HepG2 (cell line): ENCODE data around the gene CAMK2D. TPM values are rescaled to one million over a fixed set of nuclear protein-coding genes. Genes with fewer than 3 reads are reported as not detected.

Experiments
- ASH2L ChIP-seq: fragments of 300-600, 200-600 bp; sonication (generic); IDR thresholded peaks from 2 replicates; pipeline ENCODE4 v1.7.0; 2017; ENCODE audit warnings: low read depth, mild to moderate bottlenecking, moderate library complexity, mixed read lengths, low read length; ENCODE audit not compliant: insufficient read length
- CAMTA2 ChIP-seq: sonication (generic); formaldehyde crosslinking; IDR thresholded peaks from 2 replicates; pipeline ENCODE4 v1.4.0; 2020; ENCODE audit warnings: mild to moderate bottlenecking, missing genetic modification reagents, borderline replicate concordance
- ERF ChIP-seq: IDR thresholded peaks from 2 replicates; pipeline ENCODE4 v1.6.1; 2018; ENCODE audit warnings: missing biosample characterization, missing genetic modification reagents
- ETV5 ChIP-seq: IDR thresholded peaks from 2 replicates; pipeline ENCODE4 v1.6.1; 2018; ENCODE audit warnings: missing biosample characterization, missing genetic modification reagents, inconsistent platforms, borderline replicate concordance
- FOXK1 ChIP-seq: sonication (generic); formaldehyde crosslinking; IDR thresholded peaks from 2 replicates; pipeline ENCODE4 v1.4.0; 2020; ENCODE audit warnings: low read depth, missing genetic modification reagents, borderline replicate concordance
- KAT2B ChIP-seq: fragments of 150-350 bp; IDR thresholded peaks from 2 replicates; pipeline ENCODE4 v1.6.1; 2014; ENCODE audit warnings: low read depth, low read length, borderline replicate concordance
- NFKB2 ChIP-seq: sonication (generic); formaldehyde crosslinking; IDR thresholded peaks from 2 replicates; pipeline ENCODE4 v1.4.0; 2020; ENCODE audit warnings: missing genetic modification reagents, borderline replicate concordance
- RARG ChIP-seq: sonication (generic); formaldehyde crosslinking; IDR thresholded peaks from 2 replicates; pipeline ENCODE4 v1.4.0; 2020; ENCODE audit warnings: low read depth, mild to moderate bottlenecking, missing genetic modification reagents
- REL ChIP-seq: sonication (generic); formaldehyde crosslinking; conservative IDR thresholded peaks from 2 replicates; pipeline ENCODE4 v1.8.0; 2022; ENCODE audit warnings: mild to moderate bottlenecking, missing genetic modification reagents, moderate library complexity
- RNF219 ChIP-seq: sonication (generic); formaldehyde crosslinking; IDR thresholded peaks from 2 replicates; pipeline ENCODE4 v1.5.0; 2020; ENCODE audit warnings: mild to moderate bottlenecking, missing genetic modification reagents
- RXRB ChIP-seq: IDR thresholded peaks from 2 replicates; pipeline ENCODE4 v1.6.1; 2016; ENCODE audit warnings: borderline replicate concordance, missing genetic modification reagents, missing compliant biosample characterization
- SKI ChIP-seq: fragments of 450-650 bp; IDR thresholded peaks from one replicate; pipeline ENCODE4 v1.6.1; 2018; ENCODE audit warnings: mild to moderate bottlenecking; ENCODE audit not compliant: partially characterized antibody
- TGIF2 ChIP-seq: IDR thresholded peaks from 2 replicates; pipeline ENCODE4 v1.6.1; 2016; ENCODE audit warnings: control low read depth, missing compliant biosample characterization
- THAP8 ChIP-seq: sonication (generic); formaldehyde crosslinking; IDR thresholded peaks from 2 replicates; pipeline ENCODE4 v1.5.1; 2020; ENCODE audit warnings: missing genetic modification reagents, mild to moderate bottlenecking, borderline replicate concordance
- ZFY ChIP-seq: sonication (generic); formaldehyde crosslinking; IDR thresholded peaks from 2 replicates; pipeline ENCODE4 v1.4.0; 2020; ENCODE audit warnings: missing genetic modification reagents
- ZNF17 ChIP-seq: sonication (generic); formaldehyde crosslinking; IDR thresholded peaks from 2 replicates; pipeline ENCODE4 v1.5.0; 2020; ENCODE audit warnings: mild to moderate bottlenecking, missing genetic modification reagents
- ZNF766 ChIP-seq: sonication (generic); formaldehyde crosslinking; IDR thresholded peaks from 2 replicates; pipeline ENCODE4 v1.5.0; 2020; ENCODE audit warnings: missing genetic modification reagents, borderline replicate concordance
- ZNF781 ChIP-seq: sonication (generic); formaldehyde crosslinking; IDR thresholded peaks from 2 replicates; pipeline ENCODE4 v1.5.1; 2020; ENCODE audit warnings: borderline replicate concordance, mild to moderate bottlenecking, missing genetic modification reagents; ENCODE audit errors: not compliant biosample characterization
- polyA plus RNA-seq, 8 experiments: library from polyadenylated mRNA; depleted of rRNA in 3 of 8; stranded (reverse) in 7 of 8; unstranded in 1 of 8; fragments of >200 nt; fragmentation: Illumina TruSeq in 4 of 8; extraction: Trizol in 4 of 8; gene quantifications; 2 replicates each; pipeline versions ENCODE4 v1.2.1 to v1.2.3, GENCODE V29; 2011 to 2016; ENCODE audit warnings: low read depth in 4 of 8, missing spikeins in 1 of 8, mixed read lengths in 1 of 8; ENCODE audit not compliant: insufficient read depth in 1 of 8
- total RNA-seq, 5 experiments: library from RNA; depleted of rRNA; stranded (reverse); fragments of >200 nt; fragmentation: Illumina TruSeq; extraction: Trizol; gene quantifications; 2 replicates each; pipeline ENCODE4 v1.2.3, GENCODE V29; 2016; ENCODE audit warnings: low read depth in 1 of 5
- TF ChIP-seq, protein P1 (sequence below): IDR thresholded peaks from 2 replicates; pipeline ENCODE4 v1.6.1; 2012; ENCODE audit warnings: inconsistent platforms
- TF ChIP-seq, protein P2 (sequence below): sonication (generic); formaldehyde crosslinking; IDR thresholded peaks from 2 replicates; pipeline ENCODE4 v1.8.0; 2023; ENCODE audit warnings: mild to moderate bottlenecking, missing genetic modification reagents
- TF ChIP-seq, protein P3 (sequence below): sonication (generic); formaldehyde crosslinking; IDR thresholded peaks from 2 replicates; pipeline ENCODE4 v1.8.0; 2022; ENCODE audit warnings: mild to moderate bottlenecking, missing genetic modification reagents, moderate library complexity

Gene CAMK2D
- total and polyA plus RNA-seq, 2 of the 13 experiments (the other 11 are each of a cell fraction or from before 2014, with no cell fraction given), result 18.0 to 65.4 TPM

DNA sequence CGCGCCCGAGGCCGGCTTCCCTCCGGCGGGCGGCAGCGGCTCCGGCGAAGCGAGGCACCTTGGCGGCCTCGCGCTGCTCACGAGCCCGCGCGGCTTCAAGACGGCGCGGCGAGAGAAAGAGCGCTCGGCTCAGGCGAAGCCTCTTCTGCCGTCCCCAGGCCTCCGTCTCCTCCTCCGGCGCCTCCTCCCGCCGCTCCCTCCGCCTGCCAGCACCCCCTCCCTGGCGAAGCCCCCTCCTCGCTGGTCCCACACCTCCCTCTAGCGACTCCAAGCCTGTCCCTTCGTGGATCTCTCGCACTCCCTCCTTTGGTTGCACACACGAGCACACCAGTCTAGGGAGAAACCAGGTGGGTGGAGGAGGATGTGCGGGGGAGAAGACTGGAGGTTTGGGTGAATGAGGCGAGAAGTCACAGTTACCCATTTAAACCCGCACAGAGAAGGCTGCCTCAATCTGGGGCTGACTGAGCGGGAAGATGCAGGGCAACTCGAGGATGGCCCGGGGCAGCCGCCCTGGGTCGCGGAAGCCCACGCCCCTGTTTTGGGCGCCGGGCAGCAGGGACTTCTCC is at the start of gene CAMK2D (continued):
- TF ChIP-seq, protein P1, sequence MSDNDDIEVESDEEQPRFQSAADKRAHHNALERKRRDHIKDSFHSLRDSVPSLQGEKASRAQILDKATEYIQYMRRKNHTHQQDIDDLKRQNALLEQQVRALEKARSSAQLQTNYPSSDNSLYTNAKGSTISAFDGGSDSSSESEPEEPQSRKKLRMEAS, result peak; percentile 78
- TF ChIP-seq THAP8 (CRISPR knock-in tag) (no peak), KAT2B (no peak), TGIF2 (CRISPR knock-in tag) (peak; percentile 46; the same call in 1 of the 2 replicates), REL (CRISPR knock-in tag) (no peak), ZNF766 (CRISPR knock-in tag) (no peak; the same call in 1 of the 2 replicates), FOXK1 (CRISPR knock-in tag) (no peak), NFKB2 (CRISPR knock-in tag) (0 out of 2 replicates have a peak, but pooled peaks have one; percentile 26), ZNF17 (CRISPR knock-in tag) (no peak), ZNF781 (CRISPR knock-in tag) (peak; percentile 73), ERF (CRISPR knock-in tag) (peak; percentile 48; the same call in 1 of the 2 replicates), RARG (CRISPR knock-in tag) (peak; percentile 61; the same call in 1 of the 2 replicates), ETV5 (CRISPR knock-in tag) (no peak; the same call in 1 of the 2 replicates), ASH2L (peak; percentile 31), SKI (peak; percentile 1), CAMTA2 (CRISPR knock-in tag) (peak; percentile 85; the same call in 1 of the 2 replicates), ZFY (CRISPR knock-in tag) (peak; percentile 32), RNF219 (CRISPR knock-in tag) (no peak), RXRB (CRISPR knock-in tag) (peak; percentile 19; the same call in 1 of the 2 replicates)
- TF ChIP-seq, protein P2, sequence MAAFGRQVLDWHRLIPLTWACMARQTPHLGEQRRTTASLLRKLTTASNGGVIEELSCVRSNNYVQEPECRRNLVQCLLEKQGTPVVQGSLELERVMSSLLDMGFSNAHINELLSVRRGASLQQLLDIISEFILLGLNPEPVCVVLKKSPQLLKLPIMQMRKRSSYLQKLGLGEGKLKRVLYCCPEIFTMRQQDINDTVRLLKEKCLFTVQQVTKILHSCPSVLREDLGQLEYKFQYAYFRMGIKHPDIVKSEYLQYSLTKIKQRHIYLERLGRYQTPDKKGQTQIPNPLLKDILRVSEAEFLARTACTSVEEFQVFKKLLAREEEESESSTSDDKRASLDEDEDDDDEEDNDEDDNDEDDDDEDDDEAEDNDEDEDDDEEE (CRISPR knock-in tag), result peak; percentile 9; the same call in 1 of the 2 replicates
- TF ChIP-seq, protein P3, sequence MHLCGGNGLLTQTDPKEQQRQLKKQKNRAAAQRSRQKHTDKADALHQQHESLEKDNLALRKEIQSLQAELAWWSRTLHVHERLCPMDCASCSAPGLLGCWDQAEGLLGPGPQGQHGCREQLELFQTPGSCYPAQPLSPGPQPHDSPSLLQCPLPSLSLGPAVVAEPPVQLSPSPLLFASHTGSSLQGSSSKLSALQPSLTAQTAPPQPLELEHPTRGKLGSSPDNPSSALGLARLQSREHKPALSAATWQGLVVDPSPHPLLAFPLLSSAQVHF, result no peak
